ENCODE data around the gene RSU1. TPM values are rescaled to one million over a fixed set of nuclear protein-coding genes. Genes with fewer than 3 reads are reported as not detected.

Gene RSU1
- 100 to 1,000 TPM; 150 to 248 (median 181) TPM for polyA plus RNA-seq

GRCh38 chr10:16817125-16818019, at the start of gene RSU1:
RSU1 (minus strand) TSS chr10:16817424; CDS start chr10:16817081, 343 bp downstream.
- peaks cover 6 to 14% (median 10%) of the 10 kb centered on the region in 3 donors for H3K36me3 Mint-ChIP-seq
- peaks cover 2 to 9% (median 8%) of the 10 kb centered on the region in 6 donors for H3K9me3 Mint-ChIP-seq
- H3K27me3 Mint-ChIP-seq (ENCODE audit: low read depth in 3 of 3) = peaks cover 7 to 14% (median 12%) of the 10 kb centered on the region in 3 donors
- H3K4me1 Mint-ChIP-seq = peaks cover 36 to 51% of the 10 kb centered on the region in 2 donors
- peak within 1 kb of the TSS; percentile 94 to 97 (median 96) for H3K4me3 Mint-ChIP-seq
- peak within 1 kb of the TSS; percentile 71 to 95 (median 88) for H3K27ac Mint-ChIP-seq
- DNase-seq = peak; percentile 100

- Mint-ChIP-seq H3K4me1 (peaks cover 0 to 3% of the 10 kb centered on the region in 2 donors), H3K27ac (no peak overlapping the region), H3K9me3 (no peaks in the 10 kb centered on the region), H3K4me3 (no peak overlapping the region), H3K27me3 (ENCODE audit: low read depth in 3 of 3) (peaks cover 0 to 4% (median 0%) of the 10 kb centered on the region in 3 donors), H3K36me3 (peaks cover 0 to 6% (median 5%) of the 10 kb centered on the region in 3 donors)
- DNase-seq = no peak
Measured at GRCh38 chr10:16866541-16867275, 49.5 kb upstream of the RSU1 start.

- no peak for DNase-seq
- Mint-ChIP-seq H3K4me1 (peaks cover 0 to 3% of the 10 kb centered on the region in 2 donors), H3K27me3 (ENCODE audit: low read depth in 3 of 3) (peaks cover 0 to 4% (median 0%) of the 10 kb centered on the region in 3 donors), H3K4me3 (no peak overlapping the region), H3K36me3 (peaks cover 0 to 6% (median 5%) of the 10 kb centered on the region in 3 donors), H3K9me3 (no peaks in the 10 kb centered on the region), H3K27ac (peak overlapping the region in 1 of 6 donors; percentile 17)
Measured at GRCh38 chr10:16865766-16866165, 48.5 kb upstream of the RSU1 start.

- H3K4me3 Mint-ChIP-seq = no peak overlapping the region
- H3K27ac Mint-ChIP-seq = peak overlapping the region in 1 of 6 donors; percentile 47
- peaks cover 0 to 8% (median 0%) of the 10 kb centered on the region in 3 donors for H3K27me3 Mint-ChIP-seq (ENCODE audit: low read depth in 3 of 3)
- peaks cover 0 to 3% of the 10 kb centered on the region in 2 donors for H3K4me1 Mint-ChIP-seq
- no peaks in the 10 kb centered on the region for H3K9me3 Mint-ChIP-seq
- DNase-seq = no peak
- peaks cover 0 to 6% (median 5%) of the 10 kb centered on the region in 3 donors for H3K36me3 Mint-ChIP-seq
Measured at GRCh38 chr10:16863766-16864165, 46.5 kb upstream of the RSU1 start.

- Mint-ChIP-seq H3K4me1 (no peaks in the 10 kb centered on the region), H3K27me3 (ENCODE audit: low read depth in 3 of 3) (peaks cover 0 to 6% (median 0%) of the 10 kb centered on the region in 3 donors), H3K36me3 (no peaks in the 10 kb centered on the region), H3K4me3 (no peak overlapping the region), H3K9me3 (no peaks in the 10 kb centered on the region), H3K27ac (no peak overlapping the region)
- no peak for DNase-seq
Measured at GRCh38 chr10:16857419-16857818, 40.2 kb upstream of the RSU1 start.

- Mint-ChIP-seq H3K27me3 (ENCODE audit: low read depth in 3 of 3) (peaks cover 0 to 4% (median 0%) of the 10 kb centered on the region in 3 donors), H3K9me3 (no peaks in the 10 kb centered on the region), H3K27ac (no peak overlapping the region), H3K36me3 (no peaks in the 10 kb centered on the region), H3K4me3 (no peak overlapping the region), H3K4me1 (no peaks in the 10 kb centered on the region)
- DNase-seq = no peak
Measured at GRCh38 chr10:16856567-16856966, 39.3 kb upstream of the RSU1 start.

- Mint-ChIP-seq H3K27ac (no peak overlapping the region), H3K36me3 (no peaks in the 10 kb centered on the region), H3K4me1 (no peaks in the 10 kb centered on the region), H3K27me3 (ENCODE audit: low read depth in 3 of 3) (peaks cover 0 to 4% (median 0%) of the 10 kb centered on the region in 3 donors), H3K9me3 (no peaks in the 10 kb centered on the region), H3K4me3 (no peak overlapping the region)
- no peak for DNase-seq
Measured at GRCh38 chr10:16856092-16856491, 38.9 kb upstream of the RSU1 start.

GRCh38 chr10:16854623-16855022, 37.4 kb upstream of the RSU1 start:
- no peak overlapping the region for H3K4me3 Mint-ChIP-seq
- no peak overlapping the region for H3K27ac Mint-ChIP-seq
- DNase-seq = no peak
- no peaks in the 10 kb centered on the region for H3K4me1 Mint-ChIP-seq
- no peaks in the 10 kb centered on the region for H3K9me3 Mint-ChIP-seq
- H3K36me3 Mint-ChIP-seq = no peaks in the 10 kb centered on the region
- peaks cover 0 to 4% (median 0%) of the 10 kb centered on the region in 3 donors for H3K27me3 Mint-ChIP-seq (ENCODE audit: low read depth in 3 of 3)

GRCh38 chr10:16853809-16854208, 36.6 kb upstream of the RSU1 start:
- peaks cover 0 to 2% (median 0%) of the 10 kb centered on the region in 3 donors for H3K27me3 Mint-ChIP-seq (ENCODE audit: low read depth in 3 of 3)

GRCh38 chr10:16853201-16853600, 36.0 kb upstream of the RSU1 start:
- peaks cover 0 to 2% (median 0%) of the 10 kb centered on the region in 3 donors for H3K27me3 Mint-ChIP-seq (ENCODE audit: low read depth in 3 of 3)
- no peaks in the 10 kb centered on the region for H3K4me1 Mint-ChIP-seq
- no peaks in the 10 kb centered on the region for H3K36me3 Mint-ChIP-seq
- H3K9me3 Mint-ChIP-seq = no peaks in the 10 kb centered on the region
- peak overlapping the region in 1 of 6 donors; percentile 62 for H3K27ac Mint-ChIP-seq
- DNase-seq = no peak
- no peak overlapping the region for H3K4me3 Mint-ChIP-seq

More at GRCh38 chr10:16853809-16854208, 36.6 kb upstream of the RSU1 start:
- Mint-ChIP-seq H3K4me3 (no peak overlapping the region), H3K36me3 (no peaks in the 10 kb centered on the region), H3K27ac (no peak overlapping the region), H3K9me3 (no peaks in the 10 kb centered on the region), H3K4me1 (no peaks in the 10 kb centered on the region)
- DNase-seq = no peak

GRCh38 chr10:16852624-16853023, 35.4 kb upstream of the RSU1 start:
- Mint-ChIP-seq H3K36me3 (no peaks in the 10 kb centered on the region), H3K4me1 (no peaks in the 10 kb centered on the region), H3K27me3 (ENCODE audit: low read depth in 3 of 3) (peaks cover 0 to 2% (median 0%) of the 10 kb centered on the region in 3 donors), H3K4me3 (no peak overlapping the region), H3K27ac (no peak overlapping the region), H3K9me3 (no peaks in the 10 kb centered on the region)
- no peak for DNase-seq

- Mint-ChIP-seq H3K27ac (no peak overlapping the region), H3K4me1 (no peaks in the 10 kb centered on the region), H3K4me3 (no peak overlapping the region), H3K9me3 (no peaks in the 10 kb centered on the region), H3K36me3 (no peaks in the 10 kb centered on the region), H3K27me3 (ENCODE audit: low read depth in 3 of 3) (peaks cover 0 to 2% (median 0%) of the 10 kb centered on the region in 3 donors)
- no peak for DNase-seq
Measured at GRCh38 chr10:16848562-16849154, 31.4 kb upstream of the RSU1 start.

GRCh38 chr10:16847644-16848043, 30.4 kb upstream of the RSU1 start:
- no peaks in the 10 kb centered on the region for H3K36me3 Mint-ChIP-seq
- H3K4me3 Mint-ChIP-seq = no peak overlapping the region
- peaks cover 0 to 4% (median 0%) of the 10 kb centered on the region in 3 donors for H3K27me3 Mint-ChIP-seq (ENCODE audit: low read depth in 3 of 3)
- H3K27ac Mint-ChIP-seq = no peak overlapping the region
- no peaks in the 10 kb centered on the region for H3K9me3 Mint-ChIP-seq
- no peaks in the 10 kb centered on the region for H3K4me1 Mint-ChIP-seq
- DNase-seq = no peak

Data from immature natural killer cell (primary cell).